HG02970 (cell line): ENCODE data around the gene PMM2.
A peak's percentile ranks its signal among the peaks of the same experiment; 100 is the strongest.
"Not testable (repeated sequence)": the region's sequence is repeated elsewhere in the genome, so short reads cannot be mapped to it uniquely, and the experiment has no call there.

ENCODE experiments used
- ATAC-seq: cut with Tn5 transposase; IDR thresholded peaks from one replicate; pipeline ENCODE4 v1.9.1; 2021; ENCODE audit warnings: mild to moderate bottlenecking, moderate library complexity, moderate number of reproducible peaks; ENCODE audit not compliant: unreplicated experiment, low FRiP score

Gene PMM2

DNA sequence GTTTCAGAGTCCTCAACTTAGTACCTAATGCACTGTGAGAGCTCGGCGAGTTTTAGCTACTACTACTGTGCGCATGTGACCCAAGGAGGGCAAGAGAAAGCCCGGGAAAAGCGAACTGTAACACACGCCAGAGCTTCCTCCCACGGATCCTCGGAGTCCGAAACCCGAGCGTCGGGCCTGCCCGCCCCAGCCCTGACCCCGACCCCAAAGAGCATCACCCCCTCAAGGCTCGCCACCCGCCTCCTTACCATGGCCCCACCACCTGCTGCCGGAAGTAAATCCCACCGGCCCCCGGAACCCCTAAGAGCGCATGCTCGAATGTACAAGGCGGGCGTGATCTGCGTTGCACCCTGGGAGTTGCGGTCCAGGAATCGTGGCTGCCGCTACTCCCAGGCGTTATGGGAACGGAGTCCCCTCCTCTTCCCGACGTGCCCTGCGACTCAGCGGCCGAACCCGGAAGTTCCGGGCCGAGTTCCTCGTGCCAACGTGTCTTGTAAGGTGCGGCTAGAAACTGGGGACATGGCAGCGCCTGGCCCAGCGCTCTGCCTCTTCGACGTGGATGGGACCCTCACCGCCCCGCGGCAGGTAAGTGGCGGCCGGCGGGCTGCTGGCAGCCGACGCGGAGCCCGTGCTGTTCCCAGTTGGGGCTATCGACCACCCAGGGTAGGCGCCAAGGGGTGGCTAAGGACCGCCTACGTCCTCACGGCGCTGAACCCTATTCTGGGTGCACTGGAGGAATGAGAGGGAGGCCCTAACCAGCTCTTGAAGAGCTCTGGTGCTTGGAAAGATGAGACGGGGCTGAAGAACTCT, at the start of gene PMM2, which contains the start of gene TMEM186:
Gene PMM2, plus strand, starts transcription at position 476 of the 810 bp plus-strand sequence. Its CDS starts 44 bp downstream, at position 520.
Gene TMEM186, minus strand, starts transcription at position 276 of the 810 bp plus-strand sequence. Its CDS starts 25 bp downstream, at position 251.
- ATAC-seq = peak; percentile 87

DNA sequence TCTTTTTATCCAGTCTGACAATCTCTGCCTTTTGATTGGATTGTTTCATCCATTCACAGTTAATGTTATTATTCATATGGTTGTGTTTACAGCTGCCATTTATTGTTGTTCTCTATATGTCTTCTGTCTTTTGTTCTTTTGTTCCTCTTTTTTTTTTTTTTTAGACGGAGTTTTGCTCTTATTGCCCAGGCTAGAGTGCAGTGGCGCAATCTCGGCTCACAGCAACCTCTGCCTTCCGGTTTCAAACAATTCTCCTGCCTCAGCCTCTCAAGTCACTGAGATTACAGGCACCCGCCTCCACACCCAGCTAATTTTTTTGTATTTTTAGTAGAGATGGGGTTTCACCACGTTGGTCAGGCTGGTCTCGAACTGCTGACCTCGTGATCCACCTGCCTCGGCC, 48.7 kb upstream of the PMM2 start:
- ATAC-seq = not testable (repeated sequence)

GRCh38 chr16:8751481-8752311, 45.9 kb upstream of the PMM2 start:
- ATAC-seq = no peak

DNA sequence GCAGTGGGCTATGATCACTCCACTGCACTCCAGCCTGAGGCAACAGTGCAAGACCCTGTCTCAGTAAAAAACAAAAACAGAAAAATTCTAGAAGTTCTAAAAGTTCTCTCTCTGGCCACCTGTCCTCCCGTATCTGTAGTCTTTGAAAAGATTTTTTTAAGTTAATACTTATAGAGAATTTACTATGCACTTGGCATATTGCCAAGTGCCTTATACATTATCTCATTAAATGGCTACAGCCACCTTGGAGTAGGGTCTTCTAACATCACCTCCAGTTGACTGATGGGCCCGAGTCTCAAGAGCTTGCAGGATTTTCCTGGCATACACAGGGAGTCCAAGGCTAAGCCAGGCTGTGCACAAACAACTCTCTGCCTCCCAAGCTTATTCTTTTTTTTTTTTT, 44.9 kb upstream of the PMM2 start:
- no peak for ATAC-seq

DNA sequence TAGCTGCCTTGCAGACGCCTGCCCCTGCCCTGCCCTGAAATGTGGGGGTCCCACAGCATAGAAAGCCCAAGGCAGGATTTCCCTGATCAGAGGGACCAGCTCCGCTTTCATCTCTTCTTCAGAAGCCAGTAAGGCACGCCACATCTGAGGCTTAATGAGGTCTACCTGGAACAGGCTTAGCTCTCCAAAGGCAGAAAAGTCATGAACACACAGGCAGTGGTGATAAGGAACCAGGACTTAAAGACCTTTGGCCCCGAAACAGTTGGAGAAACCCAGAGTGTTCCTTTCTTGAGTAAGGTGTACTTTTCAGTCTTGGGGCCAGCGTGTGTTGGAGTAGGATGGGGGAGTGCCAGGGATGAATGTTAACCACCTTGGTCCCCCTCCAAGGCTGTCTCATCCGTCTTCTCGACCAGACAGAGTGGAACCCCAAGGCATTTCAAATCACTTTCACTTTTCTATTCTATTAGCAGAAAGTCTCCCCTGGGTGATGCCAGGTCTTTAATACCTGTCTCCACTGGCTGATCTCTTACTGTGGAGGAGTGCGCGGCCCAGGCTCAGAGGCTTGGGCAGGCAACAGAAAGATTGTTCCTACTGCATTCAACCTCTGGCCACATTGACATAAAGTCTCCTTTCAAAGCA, 44.1 kb upstream of the PMM2 start:
- no peak for ATAC-seq

DNA sequence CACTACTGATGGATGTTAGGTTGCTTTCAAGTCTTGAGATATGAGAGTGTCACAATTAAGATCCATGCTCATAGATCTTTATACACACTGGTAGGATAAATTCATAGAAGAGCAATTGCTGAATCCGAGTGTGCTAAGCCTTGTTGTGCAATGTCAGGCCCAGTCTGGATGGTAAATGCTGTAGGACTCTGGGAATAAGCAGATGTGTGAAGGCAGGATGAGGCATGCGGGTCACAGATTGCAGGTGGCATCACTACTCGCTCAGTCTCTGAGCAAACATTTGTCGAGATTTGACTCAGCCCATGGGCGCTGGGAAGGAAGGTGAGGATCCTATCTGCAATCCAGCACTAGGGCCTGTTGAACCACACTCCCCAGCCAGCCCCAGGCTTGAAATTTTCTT, 40.9 kb upstream of the PMM2 start:
- no peak for ATAC-seq

- no peak for ATAC-seq
These were observed 39.6 kb upstream of the PMM2 start for GRCh38 chr16:8758022-8758421.

DNA sequence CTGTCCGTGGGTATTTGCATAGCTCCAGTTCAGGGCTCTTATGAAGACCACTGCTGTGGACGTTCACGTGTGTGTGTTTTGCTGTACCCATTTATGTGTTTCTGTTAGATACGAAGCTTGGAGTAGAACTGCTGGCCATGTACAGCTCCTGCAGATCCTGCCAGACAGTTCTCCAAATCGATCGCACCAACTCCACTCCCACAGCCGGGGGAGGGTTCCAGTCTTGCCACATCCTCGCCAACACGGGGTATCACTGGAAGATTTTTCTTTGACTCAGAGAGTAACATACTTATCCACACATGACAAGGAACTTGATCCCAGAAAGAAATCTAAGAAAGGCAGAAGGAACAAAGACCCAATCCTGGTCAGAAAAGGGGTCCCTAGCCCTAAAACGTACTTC, 37.6 kb upstream of the PMM2 start:
- ATAC-seq = no peak

DNA sequence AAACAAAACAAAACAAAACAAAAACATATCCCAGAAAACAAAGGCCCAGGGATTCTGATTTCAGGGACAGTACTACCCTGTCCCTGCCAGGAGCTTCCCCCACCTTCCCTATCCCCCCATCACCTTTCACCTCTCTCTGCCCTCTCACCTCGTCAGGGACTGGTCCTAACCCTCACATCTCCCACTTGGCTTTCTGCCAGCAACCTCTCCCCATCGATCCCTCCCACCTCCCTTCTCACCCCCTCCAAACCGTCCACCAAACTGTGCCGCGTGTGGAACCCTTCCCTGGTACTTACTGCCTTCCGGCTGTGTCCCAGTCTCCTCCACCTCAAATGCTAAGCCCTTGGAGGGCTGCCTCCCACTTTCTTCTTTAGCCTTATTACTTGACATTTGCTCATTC, 36.6 kb upstream of the PMM2 start:
- ATAC-seq = no peak

- ATAC-seq = no peak
These were observed 35.4 kb upstream of the PMM2 start for GRCh38 chr16:8762254-8762653.

DNA sequence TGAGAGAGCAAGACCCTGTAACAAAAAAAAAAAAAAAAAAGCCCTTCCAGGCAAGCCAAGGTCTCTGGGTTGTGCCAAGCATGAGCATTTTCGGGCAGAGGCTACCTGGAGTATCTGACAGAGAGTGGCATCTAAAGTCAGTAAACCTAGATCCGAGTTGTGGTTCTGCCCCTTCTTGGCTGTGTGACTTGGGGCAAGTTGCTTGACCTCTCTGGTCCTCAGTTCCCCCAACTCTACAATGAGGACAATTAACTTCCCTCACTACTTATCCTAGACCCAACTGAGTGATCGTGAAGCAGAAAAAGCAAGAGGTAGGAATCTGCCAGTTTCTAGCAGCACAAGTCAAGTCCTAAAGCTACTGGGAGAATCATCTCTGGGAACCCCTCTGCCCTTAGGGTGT, 34.6 kb upstream of the PMM2 start:
- ATAC-seq = no peak

DNA sequence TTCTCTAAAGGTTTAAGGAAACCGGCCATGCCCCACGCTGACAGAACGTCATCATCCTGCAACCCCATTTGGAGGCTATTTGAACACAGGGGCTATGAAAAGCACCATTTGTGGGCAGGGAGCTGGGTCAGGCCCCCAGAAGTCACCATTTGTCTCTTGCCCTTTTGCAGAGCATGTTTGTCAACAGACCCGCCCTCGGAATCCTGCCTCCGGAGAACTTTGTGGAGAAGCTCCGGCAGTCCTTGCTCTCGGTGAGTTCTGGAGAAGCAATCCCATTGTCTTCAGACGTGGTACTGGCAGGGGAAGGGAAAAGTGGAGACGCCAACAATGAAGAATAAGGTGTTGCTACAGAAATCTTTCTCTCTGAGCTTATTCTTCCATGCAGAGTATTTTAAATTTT, 33.7 kb upstream of the PMM2 start:
- ATAC-seq = no peak

DNA sequence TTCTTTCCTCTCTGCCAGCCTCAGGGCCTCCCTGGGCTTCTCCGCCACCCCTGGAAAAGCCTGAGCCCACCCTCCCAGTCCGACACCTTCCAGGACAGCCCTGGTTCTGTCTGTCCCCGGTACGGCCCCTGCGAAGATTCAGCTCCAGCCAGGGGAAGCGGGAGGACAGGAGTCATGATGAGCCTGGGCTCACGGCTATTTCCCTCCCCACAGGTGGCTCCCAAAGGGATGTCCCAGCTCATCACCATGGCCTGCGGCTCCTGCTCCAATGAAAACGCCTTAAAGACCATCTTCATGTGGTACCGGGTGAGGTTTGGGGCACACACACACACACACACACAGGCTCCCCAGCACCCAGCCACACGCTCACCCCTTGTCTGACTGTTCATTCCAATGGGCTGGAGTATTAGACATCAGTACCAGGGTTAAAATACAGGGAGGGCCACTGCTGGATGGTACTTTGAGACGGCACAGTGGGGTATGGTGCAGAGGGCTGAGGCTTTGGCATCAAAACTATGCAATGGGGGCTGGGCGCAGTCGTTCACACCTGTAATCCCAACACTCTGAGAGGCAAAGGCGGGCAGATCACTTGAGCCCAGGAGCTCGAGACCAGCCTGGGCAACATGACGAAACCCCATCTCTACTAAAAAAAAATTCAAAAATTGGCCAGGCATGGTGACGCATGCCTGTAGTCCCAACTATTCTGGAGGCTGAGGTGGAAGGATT, 33.0 kb upstream of the PMM2 start:
- no peak for ATAC-seq

DNA sequence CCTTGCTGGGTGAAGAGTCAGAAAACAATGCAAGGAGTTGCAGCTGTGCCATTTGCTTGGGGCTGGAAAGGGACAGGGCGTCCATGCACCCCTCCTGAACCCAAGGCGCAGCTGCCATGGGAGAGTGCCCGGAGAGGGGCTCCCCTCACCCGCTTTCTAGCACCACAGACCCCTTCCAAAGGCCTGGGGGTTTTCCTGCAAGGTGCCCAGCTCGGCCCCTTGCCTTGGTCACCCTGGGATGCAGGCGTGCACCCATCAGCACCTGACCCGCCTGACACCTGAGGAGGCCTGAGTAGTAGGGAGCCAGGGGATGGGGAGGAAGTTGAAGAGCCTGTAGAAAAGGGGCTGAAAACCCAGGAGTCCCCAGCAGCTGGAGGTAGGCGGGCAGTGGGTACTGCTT, 30.5 kb upstream of the PMM2 start:
- ATAC-seq = no peak

GRCh38 chr16:8768283-8768682, 29.4 kb upstream of the PMM2 start:
- ATAC-seq = no peak

- ATAC-seq = no peak
These were observed 28.9 kb upstream of the PMM2 start for GRCh38 chr16:8768692-8769091.

DNA sequence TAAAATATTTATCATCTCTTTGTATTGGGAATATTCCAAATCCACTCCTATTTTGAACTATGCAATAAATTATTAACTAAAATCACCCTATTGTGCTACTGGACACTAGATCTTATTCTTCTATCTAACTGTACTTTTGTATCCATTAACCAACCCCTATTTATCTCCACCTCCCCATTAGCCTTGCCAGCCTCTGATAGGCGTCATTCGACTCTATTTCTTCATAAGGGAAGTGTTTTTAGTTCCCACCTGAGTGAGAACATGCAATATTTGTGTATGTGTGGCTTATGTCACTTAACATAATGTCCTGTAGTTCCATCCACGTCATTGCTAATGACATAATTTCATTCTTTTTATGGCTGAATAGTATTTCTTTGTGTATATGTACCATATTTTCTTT, 24.1 kb upstream of the PMM2 start:
- no peak for ATAC-seq

GRCh38 chr16:8774208-8774607, 23.4 kb upstream of the PMM2 start:
- ATAC-seq = no peak

DNA sequence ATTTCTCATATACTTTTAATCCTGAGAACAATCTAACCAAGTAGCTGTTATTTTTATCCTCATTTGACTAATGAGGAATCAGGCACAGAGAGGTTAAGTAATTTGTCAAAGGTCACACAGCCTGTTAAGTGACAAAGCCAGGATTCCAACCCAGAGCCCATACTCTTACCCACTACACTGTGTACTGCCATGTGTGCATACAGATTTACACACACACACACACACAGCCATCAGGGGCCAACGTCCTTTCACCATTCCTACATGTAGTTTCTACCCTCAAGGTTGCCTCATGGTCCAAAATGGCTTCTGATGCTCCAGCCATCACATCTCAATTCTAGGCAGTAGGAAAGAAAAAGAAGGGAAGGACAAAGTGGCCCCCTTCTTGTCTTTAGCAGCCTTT, 22.3 kb upstream of the PMM2 start:
- no peak for ATAC-seq

DNA sequence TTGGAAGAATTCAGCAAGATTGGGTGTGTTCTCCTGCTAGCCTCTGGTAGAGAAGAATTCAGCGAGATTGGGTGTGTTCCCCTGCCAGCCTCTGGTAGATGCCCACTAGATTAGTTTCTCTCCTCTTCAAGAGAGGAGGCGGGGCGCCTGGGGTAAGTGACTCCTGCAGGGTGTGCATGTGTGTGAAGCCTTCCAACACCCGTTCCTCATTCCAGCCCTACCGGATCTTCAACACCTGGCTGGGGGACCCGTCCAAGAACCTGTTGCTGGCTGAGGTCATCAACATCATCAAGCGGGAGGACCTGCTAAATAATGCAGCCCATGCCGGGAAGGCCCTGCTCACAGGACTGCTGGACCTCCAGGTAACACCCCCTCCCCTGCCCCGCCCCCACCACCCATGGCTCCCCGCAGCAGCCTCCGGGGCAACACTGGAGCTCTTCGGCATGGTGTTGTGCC, 21.5 kb upstream of the PMM2 start:
- no peak for ATAC-seq
